SK-N-SH (cell line): ENCODE measurements around the gene SOBP. TPM values are rescaled to one million over a fixed set of nuclear protein-coding genes. Genes with fewer than 3 reads are reported as not detected.
"Not testable (repeated sequence)": the region's sequence is repeated elsewhere in the genome, so short reads cannot be mapped to it uniquely, and the experiment has no call there.

Experiments used
- CTCF ChIA-PET: fragments of 300-600, 350-600 bp; formaldehyde crosslinking; extraction: SDS; loops from one replicate; lab custom pipeline; 2021; lab: Yijun Ruan, JAX
- POLR2A ChIA-PET: fragments of 350-600 bp; sonication (Branson Sonifier 250); formaldehyde crosslinking; extraction: SDS; loops from one replicate; lab custom pipeline; 2020; ENCODE audit warnings: antibody characterized with exemption, inconsistent platforms; lab: Yijun Ruan, JAX
- DNase-seq: peaks from one replicate; pipeline ENCODE4 v3.0.0; 2012
- H2AFZ ChIP-seq: fragments of 200-600 bp; sonication (generic); 2 replicates; pipeline ENCODE4 v1.8.1; 2016; ENCODE audit warnings: antibody characterized with exemption, mild to moderate bottlenecking, low read depth
- H3F3A ChIP-seq: fragments of 200-600 bp; sonication (generic); replicated peaks from 2 replicates; pipeline ENCODE3; 2016; ENCODE audit warnings: antibody characterized with exemption, mild to moderate bottlenecking; ENCODE audit not compliant: insufficient read depth
- H3K27ac ChIP-seq, 2 experiments: fragments of 200-500 bp in 1 of 2; fragments of 200-600 bp in 1 of 2; sonication (Bioruptor generic) in 1 of 2; sonication (generic), shearing (Covaris generic) in 1 of 2; 2 replicates each; pipeline versions ENCODE4 v1.5.1 to v1.6.1; 2014 to 2016; ENCODE audit warnings: low read depth in 2 of 2, inconsistent platforms in 1 of 2, low read length in 1 of 2, mild to moderate bottlenecking in 1 of 2, mixed read lengths in 1 of 2
- H3K27me3 ChIP-seq: fragments of 200-600 bp; sonication (generic), shearing (Covaris generic); 2 replicates; pipeline ENCODE4 v1.6.1; 2016; ENCODE audit warnings: mixed run types; ENCODE audit not compliant: insufficient read depth
- H3K36me3 ChIP-seq, 2 experiments: fragments of 200-500 bp in 1 of 2; fragments of 200-600 bp in 1 of 2; sonication (Bioruptor generic) in 1 of 2; sonication (generic) in 1 of 2; replicated peaks in 1 of 2; 2 replicates each; pipeline versions ENCODE3 to v1.5.1; 2014 to 2016; ENCODE audit warnings: low read length in 1 of 2, mild to moderate bottlenecking in 1 of 2; ENCODE audit not compliant: insufficient read depth in 2 of 2, control insufficient read depth in 1 of 2
- H3K4me1 ChIP-seq, 2 experiments: fragments of 200-500 bp in 1 of 2; fragments of 200-600 bp in 1 of 2; sonication (Bioruptor generic) in 1 of 2; sonication (generic), shearing (Covaris generic) in 1 of 2; 2 replicates each; pipeline versions ENCODE4 v1.5.1 to v1.6.1; 2014 to 2016; ENCODE audit warnings: low read depth in 1 of 2, low read length in 1 of 2, mixed run types in 1 of 2; ENCODE audit not compliant: insufficient read depth in 2 of 2, control insufficient read depth in 1 of 2
- H3K4me2 ChIP-seq: fragments of 200-600 bp; sonication (generic), shearing (Covaris generic); 2 replicates; pipeline ENCODE4 v1.6.1; 2017; ENCODE audit warnings: mixed run types
- H3K4me3 ChIP-seq, 2 experiments: fragments of 200-500 bp in 1 of 2; fragments of 200-600 bp in 1 of 2; sonication (Bioruptor generic) in 1 of 2; sonication (generic), shearing (Covaris generic) in 1 of 2; 2 replicates each; pipeline versions ENCODE4 v1.5.1 to v1.8.1; 2014 to 2016; ENCODE audit warnings: low read depth in 2 of 2, inconsistent platforms in 1 of 2, low read length in 1 of 2, mild to moderate bottlenecking in 1 of 2, mixed read lengths in 1 of 2, moderate library complexity in 1 of 2
- H3K79me2 ChIP-seq: fragments of 200-600 bp; sonication (generic); 2 replicates; pipeline ENCODE4 v1.8.1; 2017; ENCODE audit warnings: mild to moderate bottlenecking; ENCODE audit not compliant: insufficient read depth
- H3K9ac ChIP-seq: fragments of 200-600 bp; sonication (generic); 2 replicates; pipeline ENCODE4 v1.6.1; 2017; ENCODE audit warnings: mixed run types
- H3K9me2 ChIP-seq: fragments of 200-600 bp; sonication (generic); 2 replicates; pipeline ENCODE4 v1.6.1; 2017; ENCODE audit warnings: mixed run types
- H3K9me3 ChIP-seq: fragments of 200-600 bp; sonication (generic); 2 replicates; pipeline ENCODE4 v1.6.1; 2017; ENCODE audit warnings: mixed run types, mild to moderate bottlenecking, moderate library complexity
- H4K20me1 ChIP-seq: fragments of 200-600 bp; sonication (generic); 2 replicates; pipeline ENCODE4 v1.6.1; 2017; ENCODE audit warnings: mild to moderate bottlenecking, mixed run types; ENCODE audit not compliant: insufficient read depth
- CHD2 ChIP-seq: fragments of 150-350 bp; IDR thresholded peaks from 2 replicates; pipeline ENCODE4 v1.6.1; 2018; ENCODE audit warnings: low read length; ENCODE audit not compliant: partially characterized antibody
- CTCF ChIP-seq: fragments of 200-600 bp; sonication (generic); IDR thresholded peaks from 2 replicates; pipeline ENCODE4 v1.6.1; 2017; ENCODE audit warnings: antibody characterized with exemption, mild to moderate bottlenecking, moderate library complexity
- FOSL2 ChIP-seq: IDR thresholded peaks from 2 replicates; pipeline ENCODE4 v1.4.0; 2012; ENCODE audit warnings: low read depth, mild to moderate bottlenecking, moderate library complexity, borderline replicate concordance
- FOXJ3 ChIP-seq: sonication (generic); formaldehyde crosslinking; IDR thresholded peaks from 2 replicates; pipeline ENCODE4 v1.5.1; 2020; ENCODE audit warnings: mild to moderate bottlenecking, missing genetic modification reagents
- GABPA ChIP-seq: IDR thresholded peaks from 2 replicates; pipeline ENCODE4 v1.4.0; 2012; ENCODE audit warnings: low read depth, mild to moderate bottlenecking
- GATA2 ChIP-seq: sonication (generic); formaldehyde crosslinking; IDR thresholded peaks from 2 replicates; pipeline ENCODE4 v1.5.0; 2020; ENCODE audit warnings: mild to moderate bottlenecking, missing genetic modification reagents
- JUND ChIP-seq: IDR thresholded peaks from 2 replicates; pipeline ENCODE4 v1.4.0; 2012
- MAX ChIP-seq: IDR thresholded peaks from 2 replicates; pipeline ENCODE4 v1.4.0; 2012; ENCODE audit warnings: low read depth
- MEF2A ChIP-seq: IDR thresholded peaks from 2 replicates; pipeline ENCODE4 v1.4.0; 2012; ENCODE audit warnings: low read depth, borderline replicate concordance
- MXI1 ChIP-seq: IDR thresholded peaks from 2 replicates; pipeline ENCODE4 v1.6.1; 2012; ENCODE audit warnings: mild to moderate bottlenecking, low read depth, low read length, improper control_type of control experiment
- POLR2AphosphoS5 ChIP-seq: IDR thresholded peaks from 2 replicates; pipeline ENCODE4 v1.6.1; 2012; ENCODE audit warnings: low read depth, low read length
- RAD21 ChIP-seq: IDR thresholded peaks from 2 replicates; pipeline ENCODE4 v1.6.1; 2012; ENCODE audit warnings: mild to moderate bottlenecking, low read length
- RXRA ChIP-seq: IDR thresholded peaks from 2 replicates; pipeline ENCODE4 v1.4.0; 2012; ENCODE audit warnings: low read depth, mild to moderate bottlenecking, borderline replicate concordance
- TCF12 ChIP-seq: IDR thresholded peaks from 2 replicates; pipeline ENCODE4 v1.4.0; 2012
- USF1 ChIP-seq: IDR thresholded peaks from 2 replicates; pipeline ENCODE4 v1.4.0; 2012; ENCODE audit warnings: low read depth, borderline replicate concordance
- USF2 ChIP-seq: fragments of 150-350 bp; IDR thresholded peaks from 2 replicates; pipeline ENCODE4 v1.6.1; 2017; ENCODE audit warnings: antibody characterized with exemption, low read length, low read depth, borderline replicate concordance
- ZBTB33 ChIP-seq: IDR thresholded peaks from 2 replicates; pipeline ENCODE4 v1.4.0; 2012; ENCODE audit warnings: low read depth, borderline replicate concordance
- WGBS: methylation state at CpG from one replicate; pipeline ENCODE4 v1.1.6; 2017; ENCODE audit warnings: low lambda C conversion rate; 5-methylcytosine and 5-hydroxymethylcytosine counted together
- polyA plus RNA-seq, 3 experiments: library from polyadenylated mRNA; depleted of rRNA; stranded (reverse); fragments of >200 nt; gene quantifications; 2 replicates each; pipeline ENCODE4 v1.2.3, GENCODE V29; 2012

The SOBP gene
- polyA plus RNA-seq, 1 of the 3 experiments (the other 2 are of a cell fraction) = 0.61 TPM

GRCh38 chr6:107475826-107476225, 14.1 kb upstream of the SOBP start:
- DNase-seq, H3K9ac ChIP-seq, H3K27ac ChIP-seq, H3K4me2 ChIP-seq, H3F3A ChIP-seq, H3K36me3 ChIP-seq, POLR2A ChIA-PET, H3K79me2 ChIP-seq, H4K20me1 ChIP-seq, H3K9me2 ChIP-seq, H2AFZ ChIP-seq, H3K27me3 ChIP-seq, H3K9me3 ChIP-seq, H3K4me1 ChIP-seq, H3K4me3 ChIP-seq: not testable (repeated sequence)
- CTCF ChIA-PET = interaction anchor here (0.7 to 0.8 kb wide), 2 partner anchors 146 to 290 kb away, joined by 3 to 4 read pairs; no protein-coding TSS in a partner anchor
- WGBS = 42% methylated on average over 3 of the region's 3 CpGs

- Histone ChIP-seq H3K4me1 (no peaks in the 10 kb centered on the region; a peak in 1 of 4 replicates), H3K4me2 (no peak overlapping the region), H2AFZ (no peak overlapping the region), H3F3A (no peaks in the 10 kb centered on the region), H3K9ac (no peak overlapping the region), H3K9me2 (no peaks in the 10 kb centered on the region), H3K27ac (no peak overlapping the region), H3K9me3 (no peaks in the 10 kb centered on the region), H3K36me3 (no peaks in the 10 kb centered on the region), H3K27me3 (peaks cover 5% of the 10 kb centered on the region; the same call in 1 of the 2 replicates), H3K4me3 (no peak overlapping the region), H3K79me2 (no peaks in the 10 kb centered on the region), H4K20me1 (no peaks in the 10 kb centered on the region)
- DNase-seq = no peak
- CTCF ChIA-PET = interaction anchor here (0.8 to 1.4 kb wide), 2 partner anchors 8 to 19 kb away, joined by 3 to 4 read pairs; no protein-coding TSS in a partner anchor
- POLR2A ChIA-PET = no interaction called here
- TF ChIP-seq RXRA (no peak), CTCF (no peak), GATA2 (CRISPR knock-in tag) (no peak), FOXJ3 (CRISPR knock-in tag) (no peak)
- WGBS = 55% methylated on average over 4 of the region's 4 CpGs
Measured at GRCh38 chr6:107479089-107479690, 10.7 kb upstream of the SOBP start.

- no peak overlapping the region for H3K9ac ChIP-seq
- CTCF ChIA-PET = interaction anchor here (1.8 to 3.4 kb wide), 2 partner anchors 26 to 167 kb away, joined by 5 to 12 read pairs; partner anchors contain the start of gene PDSS2
- no peaks in the 10 kb centered on the region for H4K20me1 ChIP-seq
- WGBS = 82% methylated on average over 4 of the region's 4 CpGs
- no peaks in the 10 kb centered on the region for H3K9me2 ChIP-seq
- H3K27ac ChIP-seq = no peak overlapping the region
- H3K27me3 ChIP-seq = peaks cover 5% of the 10 kb centered on the region; the same call in 1 of the 2 replicates
- H3K4me1 ChIP-seq = peaks cover 0 to 10% of the 10 kb centered on the region in 2 experiments; a peak in 1 of 4 replicates
- H3F3A ChIP-seq = no peaks in the 10 kb centered on the region
- POLR2A ChIA-PET = no interaction called here
- H3K9me3 ChIP-seq = no peaks in the 10 kb centered on the region
- H3K79me2 ChIP-seq = no peaks in the 10 kb centered on the region
- no peak overlapping the region for H3K4me2 ChIP-seq
- H3K4me3 ChIP-seq = no peak overlapping the region
- no peak for DNase-seq
- H3K36me3 ChIP-seq = no peaks in the 10 kb centered on the region
- H2AFZ ChIP-seq = no peak overlapping the region
- TF ChIP-seq JUND (no peak), MXI1 (no peak), CHD2 (no peak), POLR2AphosphoS5 (no peak), MEF2A (no peak), USF2 (no peak), MAX (no peak), FOSL2 (no peak), RAD21 (no peak), USF1 (no peak), ZBTB33 (no peak), TCF12 (no peak), GABPA (no peak)
Measured at GRCh38 chr6:107485157-107485556, 4.8 kb upstream of the SOBP start.
